ENCODE measurements around the gene COQ2. TPM values are rescaled to one million over a fixed set of nuclear protein-coding genes. Genes with fewer than 3 reads are reported as not detected.

Gene COQ2
- polyA plus RNA-seq, 1 experiment: 18.9 TPM

DNA sequence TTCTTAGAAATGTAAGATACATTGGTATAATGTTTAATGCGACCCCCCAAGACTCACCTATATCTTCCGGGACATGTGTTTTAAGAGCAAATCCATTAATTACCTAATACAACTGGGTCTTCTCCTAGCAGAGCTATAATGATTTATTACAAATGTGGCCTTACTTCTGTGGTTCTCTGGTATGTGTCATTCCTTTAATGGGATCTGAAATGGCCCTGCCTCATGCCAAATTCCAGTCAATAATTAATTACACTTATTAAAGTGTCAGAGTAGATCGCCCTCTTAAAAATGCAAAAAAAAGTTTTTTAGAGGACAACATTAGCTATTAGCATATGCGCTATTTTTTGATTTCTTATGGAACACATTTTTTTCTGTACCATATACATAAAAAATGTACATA lies 33.1 kb upstream of the COQ2 start:
- H3K9me3 ChIP-seq (ENCODE audit: control insufficient read depth, insufficient read depth, low read length): no peaks in the 10 kb centered on the region
- no peak overlapping the region for H3K4me3 ChIP-seq (ENCODE audit: low read depth, low read length)
- CTCF ChIA-PET: no interaction called here
- no peak overlapping the region for H3K27ac ChIP-seq (ENCODE audit: low read depth, low read length)
- no peak for DNase-seq (ENCODE audit: low read depth, low spot score)
- POLR2A ChIA-PET: no interaction called here
- H3K27me3 ChIP-seq (ENCODE audit: control insufficient read depth, insufficient read depth, low read length): peaks cover 3% of the 10 kb centered on the region
- TF ChIP-seq, protein P1, sequence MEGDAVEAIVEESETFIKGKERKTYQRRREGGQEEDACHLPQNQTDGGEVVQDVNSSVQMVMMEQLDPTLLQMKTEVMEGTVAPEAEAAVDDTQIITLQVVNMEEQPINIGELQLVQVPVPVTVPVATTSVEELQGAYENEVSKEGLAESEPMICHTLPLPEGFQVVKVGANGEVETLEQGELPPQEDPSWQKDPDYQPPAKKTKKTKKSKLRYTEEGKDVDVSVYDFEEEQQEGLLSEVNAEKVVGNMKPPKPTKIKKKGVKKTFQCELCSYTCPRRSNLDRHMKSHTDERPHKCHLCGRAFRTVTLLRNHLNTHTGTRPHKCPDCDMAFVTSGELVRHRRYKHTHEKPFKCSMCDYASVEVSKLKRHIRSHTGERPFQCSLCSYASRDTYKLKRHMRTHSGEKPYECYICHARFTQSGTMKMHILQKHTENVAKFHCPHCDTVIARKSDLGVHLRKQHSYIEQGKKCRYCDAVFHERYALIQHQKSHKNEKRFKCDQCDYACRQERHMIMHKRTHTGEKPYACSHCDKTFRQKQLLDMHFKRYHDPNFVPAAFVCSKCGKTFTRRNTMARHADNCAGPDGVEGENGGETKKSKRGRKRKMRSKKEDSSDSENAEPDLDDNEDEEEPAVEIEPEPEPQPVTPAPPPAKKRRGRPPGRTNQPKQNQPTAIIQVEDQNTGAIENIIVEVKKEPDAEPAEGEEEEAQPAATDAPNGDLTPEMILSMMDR (IDR thresholded peaks at IDR 0.05; ENCODE audit: low read depth, low read length): no peak

DNA sequence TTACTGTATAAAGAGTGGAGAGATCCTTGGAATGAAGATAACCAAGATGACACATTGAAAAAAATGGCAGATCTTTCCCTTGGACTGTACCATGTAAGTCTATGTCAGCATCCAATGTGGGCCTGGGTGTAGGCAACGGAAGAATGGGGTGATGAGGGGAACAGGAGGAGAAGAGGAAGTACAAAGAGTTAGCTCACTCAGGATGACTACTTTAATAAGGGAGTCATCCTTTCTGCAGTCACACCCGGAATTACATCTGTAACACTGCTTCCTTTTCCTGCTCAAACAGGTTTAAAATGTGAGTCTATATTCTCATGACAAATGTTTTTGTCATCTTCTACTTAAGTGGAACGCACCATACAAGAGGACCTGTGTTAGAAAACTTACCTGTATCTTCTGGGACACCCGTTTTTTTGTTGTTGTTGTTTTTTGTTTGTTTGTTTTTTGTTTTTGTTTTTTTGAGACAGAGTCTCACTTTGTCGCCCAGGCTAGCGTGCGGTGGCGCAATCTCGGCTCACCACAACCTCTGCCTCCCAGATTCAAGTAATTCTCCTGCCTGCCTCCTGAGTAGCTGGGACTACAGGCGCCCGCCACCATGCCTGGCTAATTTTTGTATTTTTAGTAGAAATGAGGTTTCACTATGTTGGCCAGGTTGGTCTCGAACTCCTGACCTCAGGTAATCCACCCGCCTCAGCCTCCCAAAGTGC lies 32.0 kb upstream of the COQ2 start:
- Histone ChIP-seq H3K27me3 (ENCODE audit: control insufficient read depth, insufficient read depth, low read length) (peaks cover 2% of the 10 kb centered on the region), H3K9me3 (ENCODE audit: control insufficient read depth, insufficient read depth, low read length) (no peaks in the 10 kb centered on the region), H3K27ac (ENCODE audit: low read depth, low read length) (no peak overlapping the region), H3K4me3 (ENCODE audit: low read depth, low read length) (no peak overlapping the region)
- no peak for DNase-seq (ENCODE audit: low read depth, low spot score)
- ChIA-PET POLR2A (no interaction called here), CTCF (no interaction called here)
- TF ChIP-seq, protein P1 (IDR thresholded peaks at IDR 0.05; ENCODE audit: low read depth, low read length): no peak

DNA sequence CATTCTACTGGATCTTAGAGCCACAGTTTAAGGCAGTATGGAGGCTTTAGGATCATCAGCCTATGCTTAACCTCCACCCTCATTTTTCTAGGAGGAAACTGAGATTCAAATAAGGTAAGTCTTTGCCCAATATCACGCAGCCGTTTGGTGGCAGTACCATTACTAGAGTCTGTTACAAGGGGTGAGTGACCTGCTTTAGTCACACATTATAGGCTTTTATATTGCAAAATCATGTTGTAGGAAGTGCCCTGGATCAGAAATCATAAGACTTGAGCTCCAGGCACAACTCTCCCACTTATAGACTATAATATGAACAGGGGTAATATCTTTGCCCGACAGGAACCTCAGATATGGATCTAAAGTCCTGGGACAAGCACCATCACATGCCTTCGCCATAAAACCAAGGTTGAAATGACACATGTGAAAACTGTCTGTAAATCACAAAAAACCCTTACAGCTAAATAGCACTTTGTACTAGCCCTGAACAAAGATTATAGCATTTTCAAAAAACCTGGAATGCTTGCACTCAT lies 30.8 kb upstream of the COQ2 start:
- no peak for DNase-seq (ENCODE audit: low read depth, low spot score)
- Histone ChIP-seq H3K9me3 (ENCODE audit: control insufficient read depth, insufficient read depth, low read length) (no peaks in the 10 kb centered on the region), H3K4me3 (ENCODE audit: low read depth, low read length) (no peak overlapping the region), H3K27ac (ENCODE audit: low read depth, low read length) (no peak overlapping the region), H3K27me3 (ENCODE audit: control insufficient read depth, insufficient read depth, low read length) (peaks cover 2% of the 10 kb centered on the region)
- ChIA-PET POLR2A (no interaction called here), CTCF (no interaction called here)
- TF ChIP-seq, protein P1 (IDR thresholded peaks at IDR 0.05; ENCODE audit: low read depth, low read length): no peak

DNA sequence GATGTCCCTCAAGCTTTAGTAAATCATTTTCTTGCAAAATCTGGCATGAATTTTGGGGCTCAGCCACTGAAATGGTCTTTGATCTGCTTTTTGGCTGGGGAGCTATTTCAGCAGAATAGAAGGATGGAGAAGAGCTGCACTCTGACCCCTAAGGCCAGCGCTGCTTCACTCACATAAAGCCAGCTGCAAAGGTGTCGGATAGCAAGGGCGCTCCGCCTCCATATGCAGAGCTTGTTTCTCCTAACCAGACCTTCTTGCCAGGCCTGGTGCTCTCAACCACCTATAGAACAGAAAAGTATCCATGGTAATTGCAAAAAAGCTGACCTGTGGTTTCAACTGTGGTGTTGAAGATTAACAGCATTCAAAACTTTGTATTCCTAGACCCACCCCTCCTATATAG lies 24.1 kb upstream of the COQ2 start:
- TF ChIP-seq, protein P1 (IDR thresholded peaks at IDR 0.05; ENCODE audit: low read depth, low read length): no peak
- CTCF ChIA-PET: interaction anchor here (0.6 kb wide), 1 partner anchor 71 kb away, joined by 5 read pairs; no protein-coding TSS in a partner anchor
- H3K9me3 ChIP-seq (ENCODE audit: control insufficient read depth, insufficient read depth, low read length): no peaks in the 10 kb centered on the region
- POLR2A ChIA-PET: no interaction called here
- no peak for DNase-seq (ENCODE audit: low read depth, low spot score)
- no peak overlapping the region for H3K4me3 ChIP-seq (ENCODE audit: low read depth, low read length)
- peaks cover 19% of the 10 kb centered on the region for H3K27me3 ChIP-seq (ENCODE audit: control insufficient read depth, insufficient read depth, low read length)
- H3K27ac ChIP-seq (ENCODE audit: low read depth, low read length): no peak overlapping the region

DNA sequence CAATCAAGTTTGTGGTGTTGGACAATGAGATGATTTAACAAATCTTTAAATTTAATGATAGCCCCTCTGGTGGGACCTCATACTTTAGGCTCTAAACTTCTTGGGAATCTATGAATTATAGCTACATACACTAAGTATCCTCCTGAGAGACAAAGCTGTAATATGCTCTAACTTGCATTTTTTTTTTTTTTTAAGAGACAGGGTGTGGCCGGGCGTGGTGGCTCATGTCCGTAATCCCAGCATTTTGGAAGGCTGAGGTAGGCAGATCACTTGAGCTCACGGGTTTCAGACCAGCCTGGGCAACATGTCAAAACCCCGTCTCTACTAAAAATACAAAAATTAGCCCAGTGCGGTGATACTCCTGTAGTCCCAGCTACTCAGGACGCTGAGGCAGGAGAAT lies 23.3 kb upstream of the COQ2 start:
- no peak overlapping the region for H3K27ac ChIP-seq (ENCODE audit: low read depth, low read length)
- no peak for DNase-seq (ENCODE audit: low read depth, low spot score)
- no peaks in the 10 kb centered on the region for H3K9me3 ChIP-seq (ENCODE audit: control insufficient read depth, insufficient read depth, low read length)
- ChIA-PET POLR2A (no interaction called here), CTCF (no interaction called here)
- TF ChIP-seq, protein P1 (IDR thresholded peaks at IDR 0.05; ENCODE audit: low read depth, low read length): no peak
- H3K4me3 ChIP-seq (ENCODE audit: low read depth, low read length): no peak overlapping the region
- H3K27me3 ChIP-seq (ENCODE audit: control insufficient read depth, insufficient read depth, low read length): peaks cover 19% of the 10 kb centered on the region
